Left lung (tissue), 10 donors: Measurements from ENCODE around the gene FADS3. TPM values are rescaled to one million over a fixed set of nuclear protein-coding genes. Genes with fewer than 3 reads are reported as not detected.

Source experiments
- ATAC-seq: fragments of 200-7000 bp; cut with Tn5 transposase; one replicate; pipeline ENCODE4 v1.9.1; 2020; ENCODE audit warnings: moderate library complexity
- DNase-seq, 4 donors: peaks; one replicate each; pipeline ENCODE4 v3.0.0-alpha.2; 2013 to 2020
- H3K27ac ChIP-seq, 2 donors: fragments of 200-600 bp; sonication (generic) in 1 of 2; one replicate each; pipeline versions ENCODE4 v1.5.0 to v1.8.0; 2020 to 2021
- H3K27me3 ChIP-seq, 2 donors: fragments of 200-600 bp; sonication (generic) in 1 of 2; one replicate each; pipeline versions ENCODE4 v1.5.0 to v1.8.0; 2020 to 2021
- H3K36me3 ChIP-seq, 2 donors: fragments of 200-600 bp; sonication (generic) in 1 of 2; one replicate each; pipeline versions ENCODE4 v1.5.0 to v1.8.0; 2020 to 2021
- H3K4me1 ChIP-seq, 2 donors: fragments of 200-600 bp; one replicate each; pipeline ENCODE4 v1.8.0; 2021
- H3K4me3 ChIP-seq, 2 donors: fragments of 200-600 bp; sonication (generic) in 1 of 2; one replicate each; pipeline versions ENCODE4 v1.5.0 to v1.8.0; 2020 to 2021; ENCODE audit warnings: mild to moderate bottlenecking in 1 of 2
- H3K9me3 ChIP-seq, 2 donors: fragments of 200-600 bp; sonication (generic) in 1 of 2; one replicate each; pipeline versions ENCODE4 v1.5.0 to v1.8.0; 2020 to 2021
- CTCF ChIP-seq, 2 donors: fragments of 200-600 bp; sonication (generic) in 1 of 2; IDR thresholded peaks; one replicate each; pipeline versions ENCODE4 v1.5.0 to v1.8.0; 2021; ENCODE audit warnings: antibody characterized with exemption in 2 of 2
- intact Hi-C, 2 donors: fragments of 100-400 bp; cut with DNase I; formaldehyde crosslinking; loops; one replicate each; pipeline versions ENCODE4 v1.11.2 to v1.14.2; 2022
- polyA plus RNA-seq, 6 donors: library from polyadenylated mRNA; unstranded; fragments of 120-200 nt; gene quantifications; one replicate each; pipeline ENCODE4 v1.2.1, GENCODE V29; 2013; ENCODE audit not compliant: insufficient read length in 6 of 6
- total RNA-seq, 2 donors: library from RNA; stranded (reverse); fragmentation: NEBNext Ultra II Directional; extraction: Animal tissue kit (Norgen Biotek cat#: 25700); gene quantifications; one replicate each; pipeline ENCODE4 v1.2.1, GENCODE V29; 2021
- donor health status: DM: no; HTN: yes; CAD: no.
- donor health status: DM: no; HTN: no; CAD: no.

The FADS3 gene
- total and polyA plus RNA-seq, 8 donors, result 8.3 to 71.4 (median 12.9) TPM

- no peak overlapping the region for H3K4me3 ChIP-seq
- peak in 1 of 4 donors; percentile 41 for DNase-seq
- H3K4me1 ChIP-seq, result peaks cover 12 to 37% of the 10 kb centered on the region in 2 donors
- H3K9me3 ChIP-seq, result no peaks in the 10 kb centered on the region
- H3K27ac ChIP-seq, result peak overlapping the region in 1 of 2 donors; percentile 19
- intact Hi-C loops, result no loop called here
- H3K27me3 ChIP-seq, result peaks cover 0 to 51% of the 10 kb centered on the region in 2 donors
- no peaks in the 10 kb centered on the region for H3K36me3 ChIP-seq
- no peak for TF ChIP-seq CTCF (IDR thresholded peaks at IDR 0.05)
- ATAC-seq, result no peak
Observed at GRCh38 chr11:61918938-61919704, 27.8 kb upstream of the FADS3 start.

- Histone ChIP-seq H3K36me3 (no peaks in the 10 kb centered on the region), H3K4me3 (no peak overlapping the region), H3K27me3 (peaks cover 0 to 51% of the 10 kb centered on the region in 2 donors), H3K4me1 (peaks cover 10 to 38% of the 10 kb centered on the region in 2 donors), H3K9me3 (no peaks in the 10 kb centered on the region), H3K27ac (no peak overlapping the region)
- no peak for DNase-seq
- ATAC-seq, result no peak
- intact Hi-C loops, result no loop called here
- no peak for TF ChIP-seq CTCF (IDR thresholded peaks at IDR 0.05)
Observed at GRCh38 chr11:61918251-61918937, 27.0 kb upstream of the FADS3 start.

- H3K4me1 ChIP-seq, result peaks cover 1 to 39% of the 10 kb centered on the region in 2 donors
- intact Hi-C loops, result no loop called here
- DNase-seq, result peak in 3 of 4 donors; percentile 52 to 88 (median 61)
- H3K27me3 ChIP-seq, result peaks cover 0 to 51% of the 10 kb centered on the region in 2 donors
- peak; percentile 87 for ATAC-seq
- peak within 1 kb of the TSS; percentile 43 to 52 for H3K4me3 ChIP-seq
- H3K27ac ChIP-seq, result peak within 1 kb of the TSS; percentile 48 to 53
- TF ChIP-seq CTCF (IDR thresholded peaks at IDR 0.05), result no peak
- no peaks in the 10 kb centered on the region for H3K36me3 ChIP-seq
- no peaks in the 10 kb centered on the region for H3K9me3 ChIP-seq
Observed at GRCh38 chr11:61917334-61918109, 26.2 kb upstream of the FADS3 start, which contains the start of gene RAB3IL1. TSS of gene RAB3IL1 (minus strand) at chr11:61917566. CDS start at chr11:61917367, 199 bp downstream.

- DNase-seq (peak in 1 of 4 donors; percentile 62), ATAC-seq (no peak)
- Histone ChIP-seq H3K4me3 (peak overlapping the region; percentile 43 to 52), H3K36me3 (no peaks in the 10 kb centered on the region), H3K27ac (peak overlapping the region; percentile 48 to 53), H3K27me3 (peaks cover 0 to 51% of the 10 kb centered on the region in 2 donors), H3K4me1 (peaks cover 0 to 39% of the 10 kb centered on the region in 2 donors), H3K9me3 (no peaks in the 10 kb centered on the region)
- intact Hi-C loops, result no loop called here
- no peak for TF ChIP-seq CTCF (IDR thresholded peaks at IDR 0.05)
Observed at GRCh38 chr11:61916737-61917333, 25.5 kb upstream of the FADS3 start.
